K562 (cell line): ENCODE measurements around the gene SCARF2. TPM values are rescaled to one million over a fixed set of nuclear protein-coding genes. Genes with fewer than 3 reads are reported as not detected.

ENCODE experiments used
- ATAC-seq: fragments of 200-7000 bp; cut with Tn5 transposase; 3 replicates; pipeline ENCODE4 v1.9.1; 2020; ENCODE audit warnings: moderate library complexity
- BruUV-seq: library from RNA; stranded (reverse); fragments of 400-500 nt; replicated peaks from 2 replicates; lab custom pipeline; 2021; lab: Mats Ljungman, UMichigan
- CTCF ChIA-PET: fragments of 300-600 bp; formaldehyde crosslinking; extraction: SDS; loops from one replicate; lab custom pipeline; 2021; ENCODE audit warnings: low intra/inter-chr PET ratio; lab: Yijun Ruan, JAX
- POLR2A ChIA-PET: fragments of 300-600, 350-650 bp; sonication (Branson Sonifier 250); formaldehyde crosslinking; extraction: SDS; loops from one replicate; lab custom pipeline; 2021; ENCODE audit warnings: antibody characterized with exemption, inconsistent platforms; lab: Yijun Ruan, JAX
- DNase-seq, 4 experiments: peaks; one replicate each; pipeline versions ENCODE4 v3.0.0 to v3.0.0-alpha.2; 2011 to 2018; ENCODE audit warnings: low spot score in 3 of 4, mixed read lengths in 3 of 4; ENCODE audit errors: extremely low read depth in 1 of 4
- FAIRE-seq: peaks from 2 replicates; lab custom pipeline; 2011; peaks lifted over from hg19 to GRCh38; lab: Jason Lieb, UNC
- H2AFZ ChIP-seq: 2 replicates; pipeline ENCODE4 v1.6.0; 2011; ENCODE audit warnings: low read depth, low read length, control low read depth, inconsistent platforms
- H3K27ac ChIP-seq: fragments of 200-600 bp; 3 replicates; pipeline ENCODE4 v1.8.0; 2011; ENCODE audit warnings: low read depth, mild to moderate bottlenecking, control low read depth, inconsistent platforms, low read length, moderate library complexity, mixed read lengths; ENCODE audit errors: extremely low read depth
- H3K27me3 ChIP-seq, 2 experiments: fragments of 300-600 bp in 1 of 2; 2 replicates in 1 of 2; 3 replicates in 1 of 2; pipeline versions ENCODE4 v1.6.0 to v1.8.0; 2011; ENCODE audit warnings: inconsistent platforms in 2 of 2, low read length in 2 of 2, mild to moderate bottlenecking in 1 of 2, mixed read lengths in 1 of 2, moderate library complexity in 1 of 2; ENCODE audit not compliant: control insufficient read depth in 2 of 2, insufficient read depth in 2 of 2
- H3K36me3 ChIP-seq: fragments of 300-600 bp; 3 replicates; pipeline ENCODE4 v1.8.0; 2011; ENCODE audit warnings: mild to moderate bottlenecking, low read length, inconsistent platforms; ENCODE audit not compliant: control insufficient read depth, insufficient read depth
- H3K4me1 ChIP-seq, 2 experiments: fragments of 200-600 bp in 1 of 2; replicated peaks in 1 of 2; 2 replicates in 1 of 2; 3 replicates in 1 of 2; pipeline versions ENCODE4 v1.5.1 to v1.8.0; 2011; ENCODE audit warnings: inconsistent platforms in 2 of 2, low read length in 2 of 2, mild to moderate bottlenecking in 1 of 2, mixed read lengths in 1 of 2, moderate library complexity in 1 of 2; ENCODE audit not compliant: control insufficient read depth in 2 of 2, insufficient read depth in 2 of 2
- H3K4me2 ChIP-seq: 2 replicates; pipeline ENCODE4 v1.6.1; 2011; ENCODE audit warnings: low read length, control low read depth, inconsistent platforms, mixed read lengths; ENCODE audit not compliant: insufficient read depth
- H3K4me3 ChIP-seq: fragments of 200-600 bp; sonication (generic), shearing (Covaris generic); 2 replicates; pipeline ENCODE4 v1.5.1; 2016; ENCODE audit warnings: control low read depth, inconsistent platforms
- H3K79me2 ChIP-seq: fragments of 200-600 bp; 3 replicates; pipeline ENCODE4 v1.8.0; 2011; ENCODE audit warnings: low read length, inconsistent platforms; ENCODE audit not compliant: control insufficient read depth, insufficient read depth
- H3K9ac ChIP-seq, 2 experiments: 2 replicates each; pipeline versions ENCODE4 v1.6.0 to v1.6.1; 2011; ENCODE audit warnings: low read depth in 2 of 2, low read length in 2 of 2, control low read depth in 1 of 2, inconsistent platforms in 1 of 2, mild to moderate bottlenecking in 1 of 2, mixed read lengths in 1 of 2; ENCODE audit not compliant: insufficient read depth in 1 of 2
- H3K9me1 ChIP-seq: one replicate; pipeline ENCODE4 v1.6.0; 2011; ENCODE audit warnings: inconsistent platforms, mild to moderate bottlenecking, low read length, moderate library complexity; ENCODE audit not compliant: control insufficient read depth, insufficient read depth
- H3K9me3 ChIP-seq: replicated peaks from 2 replicates; pipeline ENCODE4 v1.5.1; 2011; ENCODE audit warnings: low read depth, low read length, inconsistent platforms; ENCODE audit not compliant: control insufficient read depth, insufficient read depth
- H4K20me1 ChIP-seq: replicated peaks from 2 replicates; pipeline ENCODE4 v1.6.1; 2011; ENCODE audit warnings: low read length, inconsistent platforms, mixed read lengths; ENCODE audit not compliant: control insufficient read depth, insufficient read depth
- FOXK1 ChIP-seq: sonication (generic); formaldehyde crosslinking; IDR thresholded peaks from 2 replicates; pipeline ENCODE4 v1.8.0; 2022; ENCODE audit warnings: missing genetic modification reagents, mild to moderate bottlenecking, borderline replicate concordance
- GATA2 ChIP-seq: sonication (generic); formaldehyde crosslinking; IDR thresholded peaks from 2 replicates; pipeline ENCODE4 v1.4.0; 2020; ENCODE audit warnings: mild to moderate bottlenecking, missing genetic modification reagents
- HNRNPUL1 ChIP-seq: fragments of 200-400 bp; formaldehyde crosslinking; IDR thresholded peaks from 2 replicates; pipeline ENCODE4 v1.6.1; 2017; ENCODE audit warnings: low read length
- IRF2 ChIP-seq: sonication (generic); formaldehyde crosslinking; IDR thresholded peaks from 2 replicates; pipeline ENCODE4 v1.8.1; 2022; ENCODE audit warnings: mild to moderate bottlenecking, missing genetic modification reagents
- MEF2A ChIP-seq: IDR thresholded peaks from 2 replicates; pipeline ENCODE4 v1.6.1; 2011; ENCODE audit warnings: low read depth, mild to moderate bottlenecking, low read length, moderate library complexity; ENCODE audit not compliant: control insufficient read depth
- MYNN ChIP-seq, 2 experiments: sonication (generic); formaldehyde crosslinking in 1 of 2; IDR thresholded peaks; 2 replicates each; pipeline versions ENCODE4 v1.5.0 to v1.6.1; 2016 to 2020; ENCODE audit warnings: antibody characterized with exemption in 1 of 2, missing genetic modification reagents in 1 of 2
- NFRKB ChIP-seq: fragments of 450-650 bp; IDR thresholded peaks from 2 replicates; pipeline ENCODE4 v1.6.1; 2016; ENCODE audit warnings: low read depth
- NR2C1 ChIP-seq, 2 experiments: fragments of 450-650 bp; IDR thresholded peaks; 2 replicates each; pipeline ENCODE4 v1.6.1; 2017; ENCODE audit warnings: mild to moderate bottlenecking in 2 of 2, antibody characterized with exemption in 1 of 2, inconsistent platforms in 1 of 2, missing compliant biosample characterization in 1 of 2, missing genetic modification characterization in 1 of 2
- NR2F6 ChIP-seq: fragments of 450-650 bp; formaldehyde crosslinking; IDR thresholded peaks from 2 replicates; pipeline ENCODE4 v1.4.0; 2020; ENCODE audit warnings: mild to moderate bottlenecking
- PTTG1 ChIP-seq: fragments of 450-650 bp; IDR thresholded peaks from 2 replicates; pipeline ENCODE4 v1.6.1; 2016; ENCODE audit warnings: low read depth, mild to moderate bottlenecking, missing genetic modification characterization, missing compliant biosample characterization
- SMAD4 ChIP-seq: fragments of 250-450 bp; sonication (Bioruptor Pico); conservative IDR thresholded peaks from 2 replicates; pipeline ENCODE4 v1.8.0; 2021; ENCODE audit warnings: inconsistent platforms, mild to moderate bottlenecking, moderate library complexity
- STAG1 ChIP-seq: sonication (generic); formaldehyde crosslinking; IDR thresholded peaks from 2 replicates; pipeline ENCODE4 v1.5.0; 2020; ENCODE audit warnings: missing genetic modification reagents, borderline replicate concordance
- YBX1 ChIP-seq: fragments of 450-650 bp; IDR thresholded peaks from 2 replicates; pipeline ENCODE4 v1.7.1; 2016; ENCODE audit warnings: mild to moderate bottlenecking
- ZBTB7A ChIP-seq: IDR thresholded peaks from 2 replicates; pipeline ENCODE4 v1.6.1; 2011; ENCODE audit warnings: low read depth, mild to moderate bottlenecking, low read length, moderate library complexity, borderline replicate concordance; ENCODE audit not compliant: control insufficient read depth
- ZC3H4 ChIP-seq: sonication (generic); formaldehyde crosslinking; IDR thresholded peaks from 2 replicates; pipeline ENCODE4 v1.9.0; 2021; ENCODE audit warnings: missing genetic modification reagents, borderline replicate concordance
- ZFX ChIP-seq: sonication (generic); formaldehyde crosslinking; IDR thresholded peaks from 2 replicates; pipeline ENCODE4 v1.8.0; 2022; ENCODE audit warnings: mild to moderate bottlenecking, missing genetic modification reagents, moderate library complexity
- ZNF445 ChIP-seq: fragments of 250-450 bp; sonication (Bioruptor Pico); IDR thresholded peaks from 2 replicates; pipeline ENCODE4 v1.4.0; 2020; ENCODE audit warnings: low read depth, mild to moderate bottlenecking, moderate library complexity
- ZNF551 ChIP-seq: fragments of 250-450 bp; sonication (Bioruptor Pico); IDR thresholded peaks from 2 replicates; pipeline ENCODE4 v1.5.0; 2021; ENCODE audit warnings: mild to moderate bottlenecking, moderate library complexity
- ZZZ3 ChIP-seq: fragments of 450-650 bp; IDR thresholded peaks from 2 replicates; pipeline ENCODE4 v1.6.1; 2016; ENCODE audit warnings: antibody characterized with exemption, mild to moderate bottlenecking, moderate library complexity
- WGBS: fragments of 100-300 bp; shearing (Covaris generic); methylation state at CpG from one replicate; pipeline ENCODE4 v1.1.6; 2016; ENCODE audit warnings: low coverage, mixed read lengths; ENCODE audit not compliant: insufficient coverage; ENCODE audit errors: missing lambda C conversion rate; 5-methylcytosine and 5-hydroxymethylcytosine counted together
- in situ Hi-C: fragments of 300-500 bp; cut with MboI; formaldehyde crosslinking; loops from 4 replicates; pipeline ENCODE4 v1.15.0; 2018; ENCODE audit warnings: inconsistent platforms, mixed read lengths
- intact Hi-C: fragments of 100-400 bp; cut with micrococcal nuclease; formaldehyde crosslinking; loops from 2 replicates; pipeline ENCODE4 v1.14.2; 2022
- polyA plus RNA-seq, 8 experiments: library from polyadenylated mRNA; depleted of rRNA in 4 of 8; stranded (reverse) in 5 of 8; unstranded in 3 of 8; fragments of >200 nt; fragmentation: Nextera tagmentation in 2 of 8; fragmentation: Illumina TruSeq in 1 of 8; extraction: Ambion mirVana in 2 of 8; extraction: Trizol in 1 of 8; gene quantifications; 2 replicates each; pipeline versions ENCODE4 v1.2.1 to v1.2.3, GENCODE V29; 2011 to 2014; ENCODE audit warnings: inconsistent platforms in 1 of 8, missing spikeins in 1 of 8
- total RNA-seq, 7 experiments: library from RNA; depleted of rRNA in 6 of 7; stranded (reverse); fragments of >200 nt in 6 of 7; fragmentation: Illumina TruSeq in 2 of 7; extraction: Trizol in 2 of 7; gene quantifications; 2 replicates each; pipeline versions ENCODE4 v1.2.1 to v1.2.3, GENCODE V29; 2011 to 2021; ENCODE audit warnings: low replicate concordance in 1 of 7
- TF ChIP-seq, protein P1 (sequence below): sonication (generic); formaldehyde crosslinking; IDR thresholded peaks from 2 replicates; pipeline ENCODE4 v1.9.0; 2022; ENCODE audit warnings: mild to moderate bottlenecking, missing genetic modification reagents
- TF ChIP-seq, protein P2 (sequence below), 2 experiments: fragments of 200-800 bp in 1 of 2; sonication (Bioruptor generic) in 1 of 2; sonication (generic) in 1 of 2; formaldehyde crosslinking in 1 of 2; IDR thresholded peaks in 1 of 2; conservative IDR thresholded peaks in 1 of 2; 2 replicates each; pipeline versions ENCODE4 v1.5.0 to v1.6.1; 2016 to 2020; ENCODE audit warnings: missing compliant biosample characterization in 1 of 2, missing genetic modification characterization in 1 of 2, missing genetic modification reagents in 1 of 2

Gene SCARF2
- total and polyA plus RNA-seq, 9 of the 15 experiments (the other 6 are each of a cell fraction or from before 2014, with no cell fraction given): 0.06 to 0.32 (median 0.21) TPM; not detected in 5

DNA sequence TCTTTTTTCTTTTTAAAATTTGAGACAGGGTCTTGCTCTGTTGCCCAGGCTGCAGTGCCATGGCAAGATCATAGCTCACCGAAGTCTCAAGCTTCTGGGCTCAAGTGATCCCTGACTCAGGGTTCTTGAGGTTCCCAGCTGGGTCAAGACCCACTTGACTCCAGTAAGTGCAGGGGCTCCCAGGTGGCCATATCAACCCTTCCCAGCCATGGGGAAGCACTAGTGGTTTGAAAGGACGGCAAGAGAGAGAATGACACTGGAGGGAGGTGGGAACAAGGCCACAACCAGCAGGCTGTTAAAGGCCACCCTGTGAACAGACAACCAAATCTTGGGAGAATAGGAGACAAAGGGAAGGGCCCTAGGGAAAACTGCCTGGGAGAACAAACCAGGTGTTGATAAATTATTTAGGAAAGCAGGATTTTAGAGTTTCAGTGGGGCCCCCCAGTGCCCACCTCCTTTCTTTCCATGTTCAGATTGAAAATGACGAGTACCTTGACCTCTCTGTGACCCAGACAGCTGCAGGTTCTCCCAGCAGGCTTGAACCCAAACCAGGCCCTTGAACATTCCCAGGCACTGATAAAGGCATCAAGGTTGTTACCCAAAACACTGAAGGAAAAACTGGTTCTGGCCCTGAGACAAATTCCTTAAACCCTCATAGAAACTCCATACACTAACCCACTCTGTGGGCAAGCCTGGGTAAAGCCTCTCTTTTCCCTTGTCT is 29.2 kb upstream of the SCARF2 start:
- Histone ChIP-seq H3K27ac (no peak overlapping the region), H3K4me2 (no peak overlapping the region), H3K4me3 (no peak overlapping the region), H3K9ac (peak overlapping the region in 1 of 2 experiments; percentile 10; a peak in 1 of 4 replicates), H2AFZ (no peak overlapping the region), H4K20me1 (peaks cover 27% of the 10 kb centered on the region), H3K27me3 (peaks cover 15 to 25% of the 10 kb centered on the region in 2 experiments; a peak in 4 of 5 replicates), H3K36me3 (peaks cover 3% of the 10 kb centered on the region; the same call in 1 of the 3 replicates), H3K9me3 (no peaks in the 10 kb centered on the region), H3K4me1 (peaks cover 7 to 13% of the 10 kb centered on the region in 2 experiments; a peak in 4 of 5 replicates), H3K79me2 (no peaks in the 10 kb centered on the region), H3K9me1 (no peaks in the 10 kb centered on the region)
- WGBS: 12% methylated on average over 3 of the region's 3 CpGs
- FAIRE-seq: no peak
- CTCF ChIA-PET: no interaction called here
- no TSS peak for BruUV-seq
- intact Hi-C loops (no loop called here), in situ Hi-C loops (no loop called here)
- DNase-seq: no peak
- POLR2A ChIA-PET: interaction anchor here (0.6 to 3.7 kb wide), 5 partner anchors 14 to 59 kb away, joined by 3 to 21 read pairs (median 4); partner anchors contain the start of gene MED15
- ATAC-seq: no peak
- TF ChIP-seq PTTG1 (no peak), NR2C1 (IDR thresholded peaks at IDR 0.05) (no peak), NR2C1 (tag; IDR thresholded peaks at IDR 0.05) (peak; percentile 18; the same call in 1 of the 2 replicates), FOXK1 (CRISPR knock-in tag) (0 out of 2 replicates have a peak, but pooled peaks have one; percentile 82), GATA2 (0 out of 2 replicates have a peak, but pooled peaks have one; percentile 21), YBX1 (no peak), ZC3H4 (no peak), ZFX (CRISPR knock-in tag) (no peak), HNRNPUL1 (no peak), ZNF551 (no peak), MYNN (IDR thresholded peaks at IDR 0.05) (peak; percentile 39; the same call in 1 of the 2 replicates), MYNN (CRISPR knock-in tag; IDR thresholded peaks at IDR 0.05) (no peak), NFRKB (no peak), SMAD4 (CRISPR knock-in tag) (no peak), ZNF445 (no peak), NR2F6 (CRISPR knock-in tag) (no peak), IRF2 (CRISPR knock-in tag) (0 out of 2 replicates have a peak, but pooled peaks have one; percentile 44), ZZZ3 (no peak), ZBTB7A (0 out of 2 replicates have a peak, but pooled peaks have one; percentile 16), STAG1 (CRISPR knock-in tag) (peak; percentile 29), MEF2A (no peak)
- TF ChIP-seq, protein P1, sequence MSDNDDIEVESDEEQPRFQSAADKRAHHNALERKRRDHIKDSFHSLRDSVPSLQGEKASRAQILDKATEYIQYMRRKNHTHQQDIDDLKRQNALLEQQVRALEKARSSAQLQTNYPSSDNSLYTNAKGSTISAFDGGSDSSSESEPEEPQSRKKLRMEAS (CRISPR knock-in tag): 0 out of 2 replicates have a peak, but pooled peaks have one; percentile 21
- TF ChIP-seq, protein P2, sequence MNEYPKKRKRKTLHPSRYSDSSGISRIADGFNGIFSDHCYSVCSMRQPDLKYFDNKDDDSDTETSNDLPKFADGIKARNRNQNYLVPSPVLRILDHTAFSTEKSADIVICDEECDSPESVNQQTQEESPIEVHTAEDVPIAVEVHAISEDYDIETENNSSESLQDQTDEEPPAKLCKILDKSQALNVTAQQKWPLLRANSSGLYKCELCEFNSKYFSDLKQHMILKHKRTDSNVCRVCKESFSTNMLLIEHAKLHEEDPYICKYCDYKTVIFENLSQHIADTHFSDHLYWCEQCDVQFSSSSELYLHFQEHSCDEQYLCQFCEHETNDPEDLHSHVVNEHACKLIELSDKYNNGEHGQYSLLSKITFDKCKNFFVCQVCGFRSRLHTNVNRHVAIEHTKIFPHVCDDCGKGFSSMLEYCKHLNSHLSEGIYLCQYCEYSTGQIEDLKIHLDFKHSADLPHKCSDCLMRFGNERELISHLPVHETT (CRISPR knock-in tag; conservative IDR thresholded peaks at IDR 0.05 in 1 of 2, IDR thresholded peaks at IDR 0.05 in 1 of 2): no peak
